ENCODE data around the gene WNT1. TPM values are rescaled to one million over a fixed set of nuclear protein-coding genes. Genes with fewer than 3 reads are reported as not detected.
A peak's percentile ranks its signal among the peaks of the same experiment; 100 is the strongest.

The WNT1 gene
- total RNA-seq, 1 donor from 2014 or later, result not detected

GRCh38 chr12:48960834-48961233 is 17.3 kb upstream of the WNT1 start:
- DNase-seq (ENCODE audit: low spot score) (no peak), ATAC-seq (no peak)

- ATAC-seq, result no peak
- DNase-seq (ENCODE audit: low spot score), result no peak
These were observed 16.8 kb upstream of the WNT1 start for GRCh38 chr12:48961331-48961730.

GRCh38 chr12:48961801-48962200 is 16.3 kb upstream of the WNT1 start:
- DNase-seq (ENCODE audit: low spot score), result no peak
- ATAC-seq, result no peak

- ATAC-seq, result peak; percentile 25
- no peak for DNase-seq (ENCODE audit: low spot score)
These were observed 12.8 kb upstream of the WNT1 start for GRCh38 chr12:48965298-48965838.

GRCh38 chr12:48966177-48966895 is 11.8 kb upstream of the WNT1 start:
- ATAC-seq, result no peak
- DNase-seq (ENCODE audit: low spot score), result no peak

GRCh38 chr12:48967991-48968390 is 10.1 kb upstream of the WNT1 start:
- ATAC-seq, result no peak

GRCh38 chr12:48968467-48968866 is 9.7 kb upstream of the WNT1 start:
- ATAC-seq (no peak), DNase-seq (ENCODE audit: low spot score) (no peak)

More at GRCh38 chr12:48967991-48968390, 10.1 kb upstream of the WNT1 start:
- no peak for DNase-seq (ENCODE audit: low spot score)

GRCh38 chr12:48969160-48969771 is 8.9 kb upstream of the WNT1 start:
- DNase-seq (ENCODE audit: low spot score) (no peak), ATAC-seq (no peak)

GRCh38 chr12:48969833-48970701 is 8.1 kb upstream of the WNT1 start:
- no peak for DNase-seq (ENCODE audit: low spot score)
- no peak for ATAC-seq

- no peak for DNase-seq (ENCODE audit: low spot score)
- ATAC-seq, result no peak
These were observed 7.3 kb upstream of the WNT1 start for GRCh38 chr12:48970702-48971334.

GRCh38 chr12:48972213-48972951 is 5.7 kb upstream of the WNT1 start:
- DNase-seq (ENCODE audit: low spot score) (no peak), ATAC-seq (no peak)

GRCh38 chr12:48972952-48973483 is 5.1 kb upstream of the WNT1 start:
- ATAC-seq, result no peak
- no peak for DNase-seq (ENCODE audit: low spot score)

GRCh38 chr12:48973531-48973930 is 4.6 kb upstream of the WNT1 start:
- DNase-seq (ENCODE audit: low spot score) (no peak), ATAC-seq (peak; percentile 47)

GRCh38 chr12:48973941-48974673 is 4.0 kb upstream of the WNT1 start:
- ATAC-seq (peak; percentile 63), DNase-seq (ENCODE audit: low spot score) (no peak)

GRCh38 chr12:48977290-48978281 is 536 bp upstream of the WNT1 start:
- no peak for DNase-seq (ENCODE audit: low spot score)
- ATAC-seq, result peak; percentile 55

- no peak for DNase-seq (ENCODE audit: low spot score)
- ATAC-seq, result peak; percentile 25
These were observed 849 bp downstream of the WNT1 start for GRCh38 chr12:48978741-48979601.
